Caki2 (cell line): ENCODE measurements around the gene MST1R. TPM values are rescaled to one million over a fixed set of nuclear protein-coding genes. Genes with fewer than 3 reads are reported as not detected.
"Not testable (repeated sequence)": the region's sequence is repeated elsewhere in the genome, so short reads cannot be mapped to it uniquely, and the experiment has no call there.

Source experiments
- DNase-seq: peaks from one replicate; pipeline ENCODE4 v3.0.0-alpha.2; 2015; ENCODE audit warnings: low read depth
- in situ Hi-C: cut with HindIII; loops from 2 replicates; pipeline ENCODE4 v1.10.0; 2016; ENCODE audit warnings: low sequenced_read_pairs, low pct_unique_long_range_greater_than_20kb, mixed read lengths
- total RNA-seq: library from RNA; depleted of rRNA; stranded (reverse); fragments of >200 nt; shearing (Covaris generic); gene quantifications from 2 replicates; pipeline ENCODE4 v1.2.3, GENCODE V29; 2014; ENCODE audit warnings: low replicate concordance

MST1R gene
- total RNA-seq, 1 experiment from 2014 or later, result not detected

DNA sequence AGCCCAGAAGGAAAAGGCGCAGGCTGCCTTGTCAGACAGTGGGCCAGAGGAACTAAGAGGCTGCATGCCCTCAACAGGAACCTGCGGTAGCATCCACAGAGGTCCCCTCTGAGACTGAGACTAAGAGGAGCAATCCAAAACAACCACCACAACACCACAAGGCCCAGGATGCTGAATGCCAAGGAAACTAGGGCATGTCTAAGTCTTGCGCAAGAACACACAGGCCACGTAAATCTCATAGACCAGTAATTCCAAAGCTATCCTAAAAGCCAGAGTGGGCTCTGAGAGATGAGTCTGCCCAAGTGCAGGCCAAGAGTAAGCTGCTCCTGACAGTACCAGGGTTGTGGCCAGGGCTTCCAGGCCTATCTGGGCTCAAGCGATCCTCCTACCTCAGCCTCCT lies 13.0 kb upstream of the MST1R start:
- no peak for DNase-seq
- in situ Hi-C loops, result no loop called here

DNA sequence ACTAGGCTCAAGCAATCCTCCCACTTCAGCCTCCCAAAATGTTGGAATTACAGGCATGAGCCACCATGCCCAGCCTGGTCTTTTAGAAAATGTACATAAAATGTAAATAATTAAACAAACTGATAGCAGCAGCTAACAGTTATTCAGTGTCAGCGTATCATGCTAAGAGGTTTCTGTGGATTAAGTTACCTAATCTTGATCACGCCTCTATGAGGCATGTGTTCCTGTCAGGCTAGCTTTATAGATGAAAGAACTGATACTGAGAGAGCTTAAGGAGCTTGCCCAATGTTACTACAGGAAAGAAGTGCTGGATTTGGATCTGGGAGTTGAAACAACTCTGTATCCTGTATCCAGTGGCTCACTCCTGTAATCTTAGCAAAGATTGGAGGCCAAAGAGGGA lies 11.2 kb upstream of the MST1R start:
- DNase-seq, result no peak
- in situ Hi-C loops, result no loop called here

GRCh38 chr3:49912881-49913281 lies 9.2 kb upstream of the MST1R start:
- in situ Hi-C loops, result no loop called here
- no peak for DNase-seq

DNA sequence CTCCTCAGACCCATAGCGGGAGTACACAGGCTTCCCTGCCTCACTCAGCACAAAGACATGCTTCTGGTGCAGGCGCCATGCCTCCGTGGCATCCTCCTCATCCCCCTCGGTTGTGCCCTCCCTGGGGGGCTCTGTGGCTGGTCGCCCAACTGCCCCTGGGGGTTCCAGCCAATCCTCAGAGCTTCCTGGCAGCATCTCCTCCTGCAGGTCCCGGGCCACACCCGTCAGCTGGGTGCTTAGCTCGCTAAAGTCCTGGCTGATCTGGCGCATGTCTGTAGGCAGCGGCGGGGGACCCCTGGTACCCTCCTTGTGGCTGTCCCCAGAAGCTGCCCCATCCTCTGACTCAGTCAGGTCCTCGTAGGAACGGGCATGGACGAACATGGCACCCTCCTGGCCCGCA lies 7.9 kb upstream of the MST1R start:
- no peak for DNase-seq

GRCh38 chr3:49911124-49911420 lies 7.4 kb upstream of the MST1R start:
- in situ Hi-C loops, result no loop called here
- no peak for DNase-seq

More for the DNA sequence above, 7.9 kb upstream of the MST1R start:
- in situ Hi-C loops, result no loop called here

GRCh38 chr3:49910409-49911123 lies 6.9 kb upstream of the MST1R start:
- DNase-seq, result no peak
- in situ Hi-C loops, result no loop called here

DNA sequence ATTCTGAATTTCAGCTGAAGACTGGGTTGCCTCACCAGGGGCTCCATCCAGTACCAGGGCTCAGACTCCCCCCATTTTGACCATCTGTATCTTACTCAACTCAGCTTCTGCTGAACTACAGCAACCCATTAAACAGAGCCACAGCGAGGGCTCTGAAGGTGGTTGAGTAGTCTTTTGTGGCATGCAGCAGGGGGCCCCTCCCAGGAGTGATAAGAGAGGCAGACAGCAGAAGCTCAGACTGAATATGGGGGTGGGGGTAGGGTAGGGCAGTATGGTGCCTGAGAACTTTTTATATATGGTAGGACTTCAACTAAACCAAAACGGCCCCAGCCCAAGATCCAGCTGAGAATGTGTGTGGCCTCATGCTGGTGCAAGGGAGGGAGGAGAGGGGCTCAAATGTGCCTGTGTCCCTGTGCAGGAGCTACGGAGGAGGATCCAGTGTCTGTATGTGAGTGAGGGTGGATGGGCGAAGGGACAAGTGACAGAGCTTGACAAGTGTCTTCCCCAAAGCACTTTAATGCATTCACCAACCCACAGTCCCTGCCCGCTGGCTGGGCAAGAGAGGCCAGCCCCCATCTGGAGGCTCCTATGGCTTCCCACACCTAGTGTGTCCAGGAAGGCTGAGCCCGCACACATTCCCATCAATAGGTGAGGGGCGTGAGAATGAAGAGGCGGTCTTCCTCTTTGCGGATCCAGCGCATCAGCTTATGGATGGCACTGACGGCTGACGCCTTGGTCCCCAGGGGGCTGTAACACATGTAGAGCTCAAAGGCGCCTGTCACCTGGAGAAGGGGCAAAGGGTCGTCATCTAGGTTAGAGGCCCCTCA lies 4.9 kb upstream of the MST1R start:
- DNase-seq, result no peak
- in situ Hi-C loops, result no loop called here

- in situ Hi-C loops, result no loop called here
- peak; percentile 26 for DNase-seq
Observed at GRCh38 chr3:49906073-49906743, 2.5 kb upstream of the MST1R start.

DNA sequence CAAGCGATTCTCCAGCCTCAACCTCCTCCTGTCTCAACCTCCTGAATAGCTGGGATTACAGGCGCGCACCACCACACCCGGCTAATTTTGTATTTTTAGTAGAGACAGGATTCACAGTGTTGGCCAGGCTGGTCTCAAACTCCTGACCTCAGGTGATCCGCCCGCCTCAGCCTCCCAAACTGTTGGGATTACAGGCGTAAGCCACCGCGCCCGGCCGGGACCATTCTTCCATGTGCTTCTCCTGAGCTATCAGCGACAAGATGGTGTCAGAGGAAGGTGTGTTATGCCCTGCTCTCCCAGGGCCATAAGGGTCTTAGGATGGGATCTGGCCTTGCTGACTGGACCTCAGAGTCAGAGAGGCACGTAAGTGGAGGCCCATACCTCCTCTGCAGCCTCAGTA lies 775 bp upstream of the MST1R start:
- in situ Hi-C loops, DNase-seq: not testable (repeated sequence)

- DNase-seq, result no peak
- in situ Hi-C loops, result no loop called here
Observed at GRCh38 chr3:49902511-49903345, 945 bp downstream of the MST1R start.

- in situ Hi-C loops, result no loop called here
- no peak for DNase-seq
Observed at GRCh38 chr3:49901366-49902339, 2.0 kb downstream of the MST1R start.

DNA sequence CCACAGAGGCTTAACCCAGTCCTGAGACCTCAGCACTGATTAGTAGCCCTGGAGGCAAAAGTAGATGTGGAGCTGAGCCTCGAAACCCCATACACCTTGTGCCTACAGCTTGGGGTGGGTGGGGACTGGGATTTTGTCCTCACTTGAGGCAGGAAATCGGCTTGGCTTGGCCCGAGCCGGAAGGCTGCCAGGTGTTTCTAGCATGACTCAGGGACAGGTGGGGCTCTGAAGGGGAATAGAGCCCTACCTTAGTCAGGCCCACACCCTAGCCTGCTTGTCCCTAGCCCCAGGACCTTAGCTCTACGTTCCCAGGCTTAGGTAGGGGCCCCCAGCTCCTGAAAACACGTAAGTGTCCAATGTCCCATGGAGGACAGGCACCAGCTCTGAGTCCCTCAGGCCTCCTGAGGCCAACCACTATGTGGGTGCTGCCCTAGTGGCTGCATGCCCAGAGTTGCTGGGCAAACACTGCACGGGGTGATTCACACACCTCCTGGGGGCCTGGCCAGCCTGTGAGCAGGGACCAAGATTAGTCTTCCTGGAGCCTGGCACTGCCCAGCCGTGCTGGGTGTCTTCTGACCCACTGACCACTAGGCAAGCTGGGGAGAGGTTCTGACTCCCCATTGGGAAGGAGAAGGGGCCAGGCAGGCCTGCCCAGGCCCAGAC lies 3.1 kb downstream of the MST1R start:
- DNase-seq, result peak; percentile 28
- in situ Hi-C loops, result no loop called here

- in situ Hi-C loops, result no loop called here
- DNase-seq, result no peak
Observed at GRCh38 chr3:49899815-49900214, 3.9 kb downstream of the MST1R start.

- DNase-seq, result no peak
- in situ Hi-C loops, result no loop called here
Observed at GRCh38 chr3:49898991-49899390, 4.7 kb downstream of the MST1R start.

GRCh38 chr3:49896345-49896744 lies 7.3 kb downstream of the MST1R start:
- DNase-seq, result no peak

GRCh38 chr3:49895791-49896190 lies 7.9 kb downstream of the MST1R start:
- in situ Hi-C loops, result no loop called here

More at GRCh38 chr3:49896345-49896744, 7.3 kb downstream of the MST1R start:
- in situ Hi-C loops, result no loop called here

GRCh38 chr3:49889296-49889695 lies 14.4 kb downstream of the MST1R start:
- in situ Hi-C loops, result no loop called here
- DNase-seq, result no peak

More at GRCh38 chr3:49895791-49896190, 7.9 kb downstream of the MST1R start:
- DNase-seq, result no peak
